K562 (cell line): ENCODE data around the gene SLC37A3. TPM values are rescaled to one million over a fixed set of nuclear protein-coding genes. Genes with fewer than 3 reads are reported as not detected.
A peak's percentile ranks its signal among the peaks of the same experiment; 100 is the strongest.

Experiments
- ATAC-seq: fragments of 200-7000 bp; cut with Tn5 transposase; 3 replicates; pipeline ENCODE4 v1.9.1; 2020; ENCODE audit warnings: moderate library complexity
- BruUV-seq: library from RNA; stranded (reverse); fragments of 400-500 nt; replicated peaks from 2 replicates; lab custom pipeline; 2021; lab: Mats Ljungman, UMichigan
- CTCF ChIA-PET: fragments of 300-600 bp; formaldehyde crosslinking; extraction: SDS; loops from one replicate; lab custom pipeline; 2021; ENCODE audit warnings: low intra/inter-chr PET ratio; lab: Yijun Ruan, JAX
- POLR2A ChIA-PET: fragments of 300-600, 350-650 bp; sonication (Branson Sonifier 250); formaldehyde crosslinking; extraction: SDS; loops from one replicate; lab custom pipeline; 2021; ENCODE audit warnings: antibody characterized with exemption, inconsistent platforms; lab: Yijun Ruan, JAX
- DNase-seq, 4 experiments: peaks; one replicate each; pipeline versions ENCODE4 v3.0.0 to v3.0.0-alpha.2; 2011 to 2018; ENCODE audit warnings: low spot score in 3 of 4, mixed read lengths in 3 of 4; ENCODE audit errors: extremely low read depth in 1 of 4
- FAIRE-seq: peaks from 2 replicates; lab custom pipeline; 2011; peaks lifted over from hg19 to GRCh38; lab: Jason Lieb, UNC
- H2AFZ ChIP-seq: 2 replicates; pipeline ENCODE4 v1.6.0; 2011; ENCODE audit warnings: low read depth, low read length, control low read depth, inconsistent platforms
- H3K27ac ChIP-seq: fragments of 200-600 bp; 3 replicates; pipeline ENCODE4 v1.8.0; 2011; ENCODE audit warnings: low read depth, mild to moderate bottlenecking, control low read depth, inconsistent platforms, low read length, moderate library complexity, mixed read lengths; ENCODE audit errors: extremely low read depth
- H3K27me3 ChIP-seq, 2 experiments: fragments of 300-600 bp in 1 of 2; 2 replicates in 1 of 2; 3 replicates in 1 of 2; pipeline versions ENCODE4 v1.6.0 to v1.8.0; 2011; ENCODE audit warnings: inconsistent platforms in 2 of 2, low read length in 2 of 2, mild to moderate bottlenecking in 1 of 2, mixed read lengths in 1 of 2, moderate library complexity in 1 of 2; ENCODE audit not compliant: control insufficient read depth in 2 of 2, insufficient read depth in 2 of 2
- H3K36me3 ChIP-seq: fragments of 300-600 bp; 3 replicates; pipeline ENCODE4 v1.8.0; 2011; ENCODE audit warnings: mild to moderate bottlenecking, low read length, inconsistent platforms; ENCODE audit not compliant: control insufficient read depth, insufficient read depth
- H3K4me1 ChIP-seq, 2 experiments: fragments of 200-600 bp in 1 of 2; replicated peaks in 1 of 2; 2 replicates in 1 of 2; 3 replicates in 1 of 2; pipeline versions ENCODE4 v1.5.1 to v1.8.0; 2011; ENCODE audit warnings: inconsistent platforms in 2 of 2, low read length in 2 of 2, mild to moderate bottlenecking in 1 of 2, mixed read lengths in 1 of 2, moderate library complexity in 1 of 2; ENCODE audit not compliant: control insufficient read depth in 2 of 2, insufficient read depth in 2 of 2
- H3K4me2 ChIP-seq: 2 replicates; pipeline ENCODE4 v1.6.1; 2011; ENCODE audit warnings: low read length, control low read depth, inconsistent platforms, mixed read lengths; ENCODE audit not compliant: insufficient read depth
- H3K4me3 ChIP-seq: fragments of 200-600 bp; sonication (generic), shearing (Covaris generic); 2 replicates; pipeline ENCODE4 v1.5.1; 2016; ENCODE audit warnings: control low read depth, inconsistent platforms
- H3K79me2 ChIP-seq: fragments of 200-600 bp; 3 replicates; pipeline ENCODE4 v1.8.0; 2011; ENCODE audit warnings: low read length, inconsistent platforms; ENCODE audit not compliant: control insufficient read depth, insufficient read depth
- H3K9ac ChIP-seq, 2 experiments: 2 replicates each; pipeline versions ENCODE4 v1.6.0 to v1.6.1; 2011; ENCODE audit warnings: low read depth in 2 of 2, low read length in 2 of 2, control low read depth in 1 of 2, inconsistent platforms in 1 of 2, mild to moderate bottlenecking in 1 of 2, mixed read lengths in 1 of 2; ENCODE audit not compliant: insufficient read depth in 1 of 2
- H3K9me1 ChIP-seq: one replicate; pipeline ENCODE4 v1.6.0; 2011; ENCODE audit warnings: inconsistent platforms, mild to moderate bottlenecking, low read length, moderate library complexity; ENCODE audit not compliant: control insufficient read depth, insufficient read depth
- H3K9me3 ChIP-seq: replicated peaks from 2 replicates; pipeline ENCODE4 v1.5.1; 2011; ENCODE audit warnings: low read depth, low read length, inconsistent platforms; ENCODE audit not compliant: control insufficient read depth, insufficient read depth
- H4K20me1 ChIP-seq: replicated peaks from 2 replicates; pipeline ENCODE4 v1.6.1; 2011; ENCODE audit warnings: low read length, inconsistent platforms, mixed read lengths; ENCODE audit not compliant: control insufficient read depth, insufficient read depth
- CGGBP1 ChIP-seq: fragments of 250-450 bp; sonication (Bioruptor Pico); IDR thresholded peaks from 2 replicates; pipeline ENCODE4 v1.9.0; 2021; ENCODE audit warnings: mild to moderate bottlenecking
- CTBP1 ChIP-seq: fragments of 450-650 bp; IDR thresholded peaks from 2 replicates; pipeline ENCODE4 v1.6.1; 2016; ENCODE audit warnings: borderline replicate concordance
- FOXP1 ChIP-seq: sonication (generic); formaldehyde crosslinking; IDR thresholded peaks from 2 replicates; pipeline ENCODE4 v1.8.0; 2022; ENCODE audit warnings: mild to moderate bottlenecking, missing genetic modification reagents
- L3MBTL2 ChIP-seq: fragments of 450-650 bp; IDR thresholded peaks from 2 replicates; pipeline ENCODE4 v1.6.1; 2016; ENCODE audit warnings: mild to moderate bottlenecking, moderate library complexity
- MLLT1 ChIP-seq, 2 experiments: fragments of 450-650 bp; IDR thresholded peaks; 2 replicates each; pipeline ENCODE4 v1.6.1; 2016
- NFATC3 ChIP-seq: fragments of 450-650 bp; IDR thresholded peaks from 2 replicates; pipeline ENCODE4 v1.6.1; 2017; ENCODE audit warnings: mild to moderate bottlenecking
- NRF1 ChIP-seq, 2 experiments: fragments of 450-650 bp; IDR thresholded peaks in 1 of 2; conservative IDR thresholded peaks in 1 of 2; 2 replicates each; pipeline ENCODE4 v1.6.1; 2014; ENCODE audit warnings: mild to moderate bottlenecking in 2 of 2
- SIN3B ChIP-seq: fragments of 450-650 bp; IDR thresholded peaks from 2 replicates; pipeline ENCODE4 v1.6.1; 2017; ENCODE audit warnings: low read depth, mild to moderate bottlenecking, moderate library complexity
- SMAD4 ChIP-seq: fragments of 250-450 bp; sonication (Bioruptor Pico); conservative IDR thresholded peaks from 2 replicates; pipeline ENCODE4 v1.8.0; 2021; ENCODE audit warnings: inconsistent platforms, mild to moderate bottlenecking, moderate library complexity
- SRF ChIP-seq, 2 experiments: fragments of 250-450, 450-650 bp in 1 of 2; sonication (Bioruptor Pico) in 1 of 2; sonication (generic) in 1 of 2; formaldehyde crosslinking; IDR thresholded peaks; 2 replicates each; pipeline versions ENCODE4 v1.5.0 to v1.5.1; 2020 to 2022; ENCODE audit warnings: mild to moderate bottlenecking in 1 of 2, missing genetic modification reagents in 1 of 2
- TEAD2 ChIP-seq: fragments of 450-650 bp; IDR thresholded peaks from 2 replicates; pipeline ENCODE4 v1.6.1; 2016; ENCODE audit warnings: missing genetic modification characterization, control low read depth, missing compliant biosample characterization
- TEAD4 ChIP-seq, 2 experiments: sonication (generic) in 1 of 2; formaldehyde crosslinking in 1 of 2; IDR thresholded peaks; 2 replicates each; pipeline versions ENCODE4 v1.6.1 to v1.8.0; 2012 to 2022; ENCODE audit warnings: borderline replicate concordance in 1 of 2, inconsistent platforms in 1 of 2, low read length in 1 of 2, mild to moderate bottlenecking in 1 of 2, missing genetic modification reagents in 1 of 2
- THRA ChIP-seq: fragments of 450-650 bp; IDR thresholded peaks from 2 replicates; pipeline ENCODE4 v1.6.1; 2017; ENCODE audit warnings: mild to moderate bottlenecking, moderate library complexity
- ZKSCAN3 ChIP-seq: fragments of 250-450 bp; sonication (Bioruptor Pico); IDR thresholded peaks from 2 replicates; pipeline ENCODE4 v1.4.0; 2020
- ZNF121 ChIP-seq: sonication (generic); formaldehyde crosslinking; conservative IDR thresholded peaks from 2 replicates; pipeline ENCODE4 v1.8.0; 2022; ENCODE audit warnings: missing genetic modification reagents
- ZNF551 ChIP-seq: fragments of 250-450 bp; sonication (Bioruptor Pico); IDR thresholded peaks from 2 replicates; pipeline ENCODE4 v1.5.0; 2021; ENCODE audit warnings: mild to moderate bottlenecking, moderate library complexity
- ZSCAN32 ChIP-seq: fragments of 450-650 bp; formaldehyde crosslinking; IDR thresholded peaks from 2 replicates; pipeline ENCODE4 v1.4.0; 2020; ENCODE audit warnings: mild to moderate bottlenecking, moderate library complexity
- WGBS: fragments of 100-300 bp; shearing (Covaris generic); methylation state at CpG from one replicate; pipeline ENCODE4 v1.1.6; 2016; ENCODE audit warnings: low coverage, mixed read lengths; ENCODE audit not compliant: insufficient coverage; ENCODE audit errors: missing lambda C conversion rate; 5-methylcytosine and 5-hydroxymethylcytosine counted together
- in situ Hi-C: fragments of 300-500 bp; cut with MboI; formaldehyde crosslinking; loops from 4 replicates; pipeline ENCODE4 v1.15.0; 2018; ENCODE audit warnings: inconsistent platforms, mixed read lengths
- intact Hi-C: fragments of 100-400 bp; cut with micrococcal nuclease; formaldehyde crosslinking; loops from 2 replicates; pipeline ENCODE4 v1.14.2; 2022
- polyA plus RNA-seq, 8 experiments: library from polyadenylated mRNA; depleted of rRNA in 4 of 8; stranded (reverse) in 5 of 8; unstranded in 3 of 8; fragments of >200 nt; fragmentation: Nextera tagmentation in 2 of 8; fragmentation: Illumina TruSeq in 1 of 8; extraction: Ambion mirVana in 2 of 8; extraction: Trizol in 1 of 8; gene quantifications; 2 replicates each; pipeline versions ENCODE4 v1.2.1 to v1.2.3, GENCODE V29; 2011 to 2014; ENCODE audit warnings: inconsistent platforms in 1 of 8, missing spikeins in 1 of 8
- total RNA-seq, 7 experiments: library from RNA; depleted of rRNA in 6 of 7; stranded (reverse); fragments of >200 nt in 6 of 7; fragmentation: Illumina TruSeq in 2 of 7; extraction: Trizol in 2 of 7; gene quantifications; 2 replicates each; pipeline versions ENCODE4 v1.2.1 to v1.2.3, GENCODE V29; 2011 to 2021; ENCODE audit warnings: low replicate concordance in 1 of 7

The SLC37A3 gene
- total and polyA plus RNA-seq, 9 of the 15 experiments (the other 6 are each of a cell fraction or from before 2014, with no cell fraction given) = 11.7 to 59.1 (median 26.8) TPM

GRCh38 chr7:140327261-140327661 lies 71.1 kb downstream of the SLC37A3 start (continued):
- TF ChIP-seq FOXP1 (CRISPR knock-in tag) (no peak), L3MBTL2 (no peak), MLLT1 (IDR thresholded peaks at IDR 0.05) (no peak), ZKSCAN3 (CRISPR knock-in tag) (no peak)

- peak; percentile 85 for FAIRE-seq
- Histone ChIP-seq H3K4me3 (no peak overlapping the region), H4K20me1 (no peaks in the 10 kb centered on the region), H3K9me3 (no peaks in the 10 kb centered on the region), H2AFZ (peak overlapping the region; percentile 74), H3K4me2 (peak overlapping the region; percentile 76), H3K27me3 (no peaks in the 10 kb centered on the region), H3K36me3 (no peaks in the 10 kb centered on the region), H3K79me2 (no peaks in the 10 kb centered on the region), H3K9ac (peak overlapping the region; percentile 5 to 77; a peak in 2 of 4 replicates), H3K9me1 (no peaks in the 10 kb centered on the region), H3K4me1 (peaks cover 28 to 29% of the 10 kb centered on the region in 2 experiments), H3K27ac (no peak overlapping the region)
- intact Hi-C loops = loop anchor here (1.0 to 10.0 kb wide), 6 partner anchors 116 to 680 kb away; partner anchors contain the start of gene HIPK2
- peak; percentile 88 for ATAC-seq
- peak; percentile 67 to 87 (median 78) for DNase-seq
- ChIA-PET POLR2A (interaction anchor here (0.6 to 1.2 kb wide), 4 partner anchors 10 to 143 kb away, joined by 3 to 4 read pairs (median 3); no protein-coding TSS in a partner anchor), CTCF (interaction anchor here (0.6 to 3.5 kb wide), 6 partner anchors 151 to 707 kb away, joined by 3 to 24 read pairs (median 4); partner anchors contain the start of gene KDM7A)
- in situ Hi-C loops = loop anchor here (10.0 kb wide), 1 partner anchor 682 kb away; no protein-coding TSS in a partner anchor
- 12% methylated on average over 16 of the region's 16 CpGs for WGBS
- no TSS peak for BruUV-seq
- TF ChIP-seq TEAD2 = no peak
- TF ChIP-seq SIN3B = no peak
- TF ChIP-seq TEAD4 (IDR thresholded peaks at IDR 0.05; ENCODE audit: low read length) = peak; percentile 40
- no peak for TF ChIP-seq TEAD4 (CRISPR knock-in tag; IDR thresholded peaks at IDR 0.05; ENCODE audit: borderline replicate concordance)
- 0 out of 2 replicates have a peak, but pooled peaks have one; percentile 55 for TF ChIP-seq NFATC3
- TF ChIP-seq CTBP1 = peak; percentile 72; the same call in 1 of the 2 replicates
- no peak for TF ChIP-seq ZNF551 (CRISPR knock-in tag)
- TF ChIP-seq ZSCAN32 (CRISPR knock-in tag) = no peak
- TF ChIP-seq SRF (CRISPR knock-in tag; IDR thresholded peaks at IDR 0.05) = 0 out of 4 replicates have a peak, but pooled peaks of 1 of the 2 experiments have one; percentile 27
- no peak for TF ChIP-seq NRF1 (conservative IDR thresholded peaks at IDR 0.05 in 1 of 2, IDR thresholded peaks at IDR 0.05 in 1 of 2)
- no peak for TF ChIP-seq ZNF121 (CRISPR knock-in tag)
- TF ChIP-seq THRA = no peak
- TF ChIP-seq SMAD4 (CRISPR knock-in tag) = 0 out of 2 replicates have a peak, but pooled peaks have one; percentile 45
- no peak for TF ChIP-seq CGGBP1 (CRISPR knock-in tag)
Observed at GRCh38 chr7:140326116-140326928, 72.0 kb downstream of the SLC37A3 start.
